HG02759 (cell line): Measurements from ENCODE around the gene USP25.

Source experiments
- ATAC-seq: cut with Tn5 transposase; IDR thresholded peaks from one replicate; pipeline ENCODE4 v1.9.1; 2021; ENCODE audit warnings: mild to moderate bottlenecking, moderate library complexity; ENCODE audit not compliant: unreplicated experiment

The USP25 gene

DNA sequence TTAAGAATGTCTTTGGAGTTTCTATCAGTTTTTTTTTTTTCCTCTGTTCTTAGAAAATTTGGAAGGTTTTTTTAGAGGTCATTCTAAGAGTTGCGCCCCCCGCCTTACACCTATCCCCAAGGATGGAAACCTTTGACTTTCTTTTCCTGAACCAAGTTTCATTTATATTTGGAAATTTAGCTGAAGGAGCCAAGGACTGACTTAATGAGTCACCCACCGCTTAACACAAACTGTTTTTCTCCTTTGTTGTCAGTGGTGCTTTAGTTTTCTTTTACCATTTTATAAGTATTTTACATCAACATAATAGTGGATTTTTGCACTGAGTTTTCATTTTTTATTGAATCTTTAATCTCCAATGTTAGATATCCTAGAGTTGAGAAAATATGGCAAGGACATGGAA is 25.3 kb downstream of the USP25 start:
- ATAC-seq, result no peak

DNA sequence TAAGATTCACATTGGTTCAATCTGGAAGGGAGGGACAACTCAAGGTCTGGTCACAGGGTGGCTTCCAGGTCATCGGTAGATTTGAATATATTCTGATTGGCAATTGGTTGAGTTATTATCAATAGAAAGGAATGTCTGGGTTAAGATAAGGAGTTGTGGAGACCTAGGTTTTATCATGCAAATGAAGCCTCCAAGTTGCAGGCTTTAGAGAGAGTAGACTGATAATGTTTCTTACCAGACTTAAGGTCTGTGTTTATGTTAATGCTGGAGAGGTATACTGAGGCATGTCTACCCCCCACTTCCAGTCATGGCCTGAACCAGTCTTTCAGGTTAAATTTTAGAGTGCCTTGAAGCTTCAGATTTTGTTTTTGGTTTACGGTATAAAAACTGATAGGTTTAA is 29.7 kb downstream of the USP25 start:
- ATAC-seq, result no peak

DNA sequence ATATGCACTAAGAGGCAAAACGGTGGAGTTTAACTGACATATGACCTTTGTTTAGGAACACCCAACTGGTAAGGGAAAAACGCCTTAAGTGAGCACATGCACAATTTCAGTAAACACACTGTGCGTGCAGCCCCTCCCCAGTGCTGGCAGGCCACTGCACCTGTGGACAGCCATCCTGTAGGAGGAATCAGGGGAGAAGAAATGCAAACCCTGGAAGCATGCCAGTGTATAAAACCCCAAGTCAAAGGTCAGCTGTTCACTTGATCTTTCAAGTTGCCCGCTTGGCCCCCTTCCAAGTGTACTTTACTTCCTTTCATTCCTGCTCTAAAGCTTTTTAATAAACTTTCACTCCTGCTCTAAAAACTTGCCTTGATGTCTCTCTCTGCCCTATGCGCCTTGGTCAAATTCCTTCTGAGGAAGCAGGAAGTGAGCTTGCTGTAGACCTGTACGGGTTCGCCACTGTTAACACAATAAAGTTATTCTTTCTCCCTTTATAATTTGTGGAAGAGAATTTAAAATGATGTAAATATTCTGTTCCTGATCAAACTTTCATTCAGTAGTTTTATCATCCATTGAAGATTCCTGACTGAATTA is 31.8 kb downstream of the USP25 start:
- no peak for ATAC-seq

DNA sequence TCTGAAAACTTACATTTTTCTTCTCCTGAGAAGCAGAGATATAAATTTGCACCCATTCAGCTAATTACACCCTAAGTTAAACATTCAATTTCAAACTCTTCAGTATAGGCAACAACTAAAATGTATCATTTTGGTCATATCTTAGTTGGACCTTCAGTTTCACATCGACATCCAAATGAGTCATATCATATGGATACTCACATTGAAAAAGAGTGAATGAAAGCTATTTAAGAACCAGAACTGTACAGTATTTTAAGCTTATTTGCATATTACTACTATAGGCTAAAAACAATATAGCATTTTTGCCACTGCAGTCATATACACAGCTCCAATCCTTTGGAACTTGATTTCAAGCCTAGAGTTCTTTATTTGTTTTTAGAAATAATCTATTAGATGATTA is 33.6 kb downstream of the USP25 start:
- ATAC-seq, result no peak

DNA sequence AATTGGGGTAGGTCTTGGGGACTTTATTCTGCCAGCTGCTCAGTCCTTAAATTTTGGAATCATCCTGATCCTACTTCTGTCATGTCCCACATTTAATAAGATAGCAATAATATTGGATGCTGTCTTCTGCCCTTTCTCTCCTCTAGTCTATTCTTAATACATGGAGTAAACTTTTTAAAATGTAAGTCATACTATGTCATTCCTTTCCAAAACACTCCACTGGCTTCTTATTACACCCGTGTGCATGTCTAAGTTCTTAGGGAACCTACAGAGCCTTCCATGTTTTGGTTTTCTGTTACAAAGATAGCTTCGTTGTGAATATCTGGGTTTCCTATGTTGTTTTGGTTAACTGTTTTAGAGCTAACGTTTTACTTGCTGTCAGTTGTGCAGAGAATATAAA is 35.1 kb downstream of the USP25 start:
- ATAC-seq, result no peak

DNA sequence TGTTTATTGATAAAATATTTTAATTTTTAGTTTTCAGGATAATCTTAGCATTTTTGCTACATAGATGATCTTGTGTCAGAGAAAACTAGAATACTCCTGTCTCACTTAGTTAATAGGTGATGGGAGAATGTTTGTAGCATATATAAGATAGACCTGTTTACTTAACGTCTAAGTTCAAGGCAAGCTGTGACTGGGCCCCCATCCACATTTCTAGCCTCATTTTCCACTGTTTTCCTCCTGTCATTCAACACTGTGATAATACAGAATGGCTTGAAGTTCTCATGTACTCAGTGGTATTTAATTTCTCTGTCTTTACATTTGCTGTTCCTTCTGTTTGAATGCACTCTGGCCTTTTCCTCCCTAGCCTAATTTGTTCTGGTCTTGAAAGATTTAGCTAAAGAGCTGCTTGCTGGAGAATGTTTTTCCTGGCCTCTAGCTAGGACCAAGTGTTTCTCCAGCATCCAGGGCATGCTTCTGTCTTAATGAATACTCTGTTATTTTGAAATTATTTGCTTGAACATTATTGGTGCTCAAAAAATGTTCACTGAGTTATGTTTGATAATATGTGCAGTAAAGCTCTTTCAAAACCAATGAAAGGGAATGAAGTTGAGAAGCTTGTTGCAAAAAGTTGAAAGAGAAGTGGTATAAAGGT is 37.3 kb downstream of the USP25 start:
- no peak for ATAC-seq

DNA sequence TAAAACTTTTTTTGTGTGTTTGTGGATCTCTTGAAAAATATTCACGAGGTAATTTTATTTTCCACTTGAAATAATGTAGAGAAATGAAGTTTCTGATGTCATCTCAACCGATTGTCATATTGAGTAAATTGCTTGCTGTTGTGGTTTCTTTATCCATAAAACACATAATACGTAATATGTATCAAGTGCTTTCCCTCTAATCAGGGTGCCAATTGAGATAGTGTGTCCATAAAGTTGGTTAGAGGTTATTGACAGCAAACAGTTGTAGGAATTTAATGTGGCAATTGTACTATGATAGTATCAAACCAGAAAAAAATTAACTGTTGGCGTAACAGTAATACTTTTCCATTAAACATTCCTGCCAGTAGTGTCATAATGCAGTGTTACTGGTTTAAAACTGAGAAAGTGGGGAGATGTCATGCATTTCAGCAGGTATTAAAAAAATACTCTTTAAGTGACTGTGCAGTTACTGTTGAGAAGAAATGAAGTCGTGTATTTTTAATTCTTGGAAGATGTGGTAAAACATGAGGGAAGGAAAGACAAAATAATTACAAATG is 38.3 kb downstream of the USP25 start:
- no peak for ATAC-seq

DNA sequence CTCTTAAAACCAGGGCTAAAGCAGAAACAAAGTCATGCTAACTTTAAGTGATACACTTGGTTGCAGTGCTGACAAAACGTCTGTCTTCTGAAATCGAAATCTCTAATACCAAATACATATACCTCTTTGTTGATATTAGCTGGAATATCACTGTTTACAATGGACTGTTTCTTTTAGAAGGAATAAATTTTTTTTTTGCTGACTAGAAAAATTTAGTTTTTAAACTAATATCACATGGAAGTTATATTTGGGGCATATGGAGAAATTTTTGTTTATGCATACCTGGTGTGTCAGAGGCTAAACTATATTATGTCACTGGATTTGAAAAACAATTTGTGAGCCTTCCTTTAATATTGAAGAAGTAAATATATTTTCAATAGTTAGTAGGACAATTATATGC is 39.1 kb downstream of the USP25 start:
- ATAC-seq, result no peak

DNA sequence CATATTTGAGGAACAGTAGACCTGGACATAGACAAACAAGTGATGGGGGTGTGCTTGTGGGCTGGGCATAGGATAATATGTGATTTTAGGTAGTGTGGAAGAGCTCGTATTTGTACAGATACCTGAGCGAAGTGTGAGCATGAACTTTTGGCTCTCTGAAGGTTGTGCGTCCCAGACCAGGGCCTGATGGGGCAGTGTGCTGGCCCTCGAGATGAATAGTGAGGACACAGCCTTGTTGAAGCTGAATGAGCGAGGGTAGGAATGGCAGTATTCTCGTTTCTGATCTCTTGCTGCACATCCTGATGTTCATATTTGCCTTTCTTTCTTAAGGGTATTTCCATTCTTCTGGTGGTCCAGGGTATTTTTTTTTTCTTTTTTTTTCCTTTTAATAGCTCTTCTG is 41.5 kb downstream of the USP25 start:
- no peak for ATAC-seq

DNA sequence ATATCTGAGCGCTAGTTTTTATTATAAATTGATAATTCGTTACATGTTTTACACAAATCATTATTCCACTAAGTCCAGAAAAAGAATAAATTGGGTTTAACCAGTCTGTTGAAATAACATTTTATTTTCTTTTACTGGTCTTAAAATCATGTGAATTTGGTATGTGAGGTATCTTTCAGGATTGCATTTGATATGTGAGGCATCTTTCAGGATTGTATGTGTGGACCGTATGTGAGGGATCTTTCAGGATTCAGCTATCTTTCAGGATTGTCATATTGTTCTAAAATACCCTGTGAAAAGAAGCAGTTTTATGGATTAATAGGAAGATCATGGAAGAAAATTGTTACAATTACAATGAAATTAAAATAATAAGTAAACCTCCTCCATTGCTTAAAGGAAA is 42.9 kb downstream of the USP25 start:
- no peak for ATAC-seq

DNA sequence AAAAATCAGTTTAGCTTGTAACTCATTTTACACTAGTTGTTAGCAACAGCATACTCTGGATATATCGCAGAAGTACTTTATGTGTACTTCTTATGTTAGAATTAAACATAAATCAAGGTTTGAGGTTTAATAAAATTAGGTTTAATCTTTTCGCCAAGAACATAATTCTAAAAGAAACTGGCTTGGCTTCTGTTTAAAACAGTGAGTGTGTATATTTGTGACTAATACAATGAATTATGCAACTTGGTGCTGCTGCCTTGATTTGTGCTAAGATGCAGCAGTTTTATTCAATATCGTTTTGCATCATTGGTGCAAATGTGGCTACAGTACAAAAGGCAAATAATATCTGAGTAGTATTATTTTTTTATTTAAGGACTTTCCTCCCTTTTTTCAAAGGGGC is 44.8 kb downstream of the USP25 start:
- ATAC-seq, result no peak

DNA sequence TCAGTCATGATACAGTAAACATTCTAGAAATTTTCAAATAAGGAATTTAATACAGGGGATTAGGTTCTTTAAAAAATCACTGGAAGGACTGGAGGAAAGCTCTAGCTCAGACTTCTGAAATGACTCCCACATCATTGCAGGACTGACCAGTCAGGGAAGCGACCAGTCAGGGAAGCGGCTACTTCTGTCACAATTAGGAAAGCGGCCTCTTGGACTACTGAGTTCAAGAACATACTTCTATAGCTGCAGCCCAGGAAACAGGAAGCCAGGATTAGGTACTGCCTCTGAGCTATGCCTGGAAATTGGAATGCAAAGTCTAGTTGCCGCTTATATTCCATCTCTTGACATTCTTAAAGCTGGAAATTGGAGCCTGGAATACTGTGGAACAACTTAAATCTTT is 45.5 kb downstream of the USP25 start:
- no peak for ATAC-seq

DNA sequence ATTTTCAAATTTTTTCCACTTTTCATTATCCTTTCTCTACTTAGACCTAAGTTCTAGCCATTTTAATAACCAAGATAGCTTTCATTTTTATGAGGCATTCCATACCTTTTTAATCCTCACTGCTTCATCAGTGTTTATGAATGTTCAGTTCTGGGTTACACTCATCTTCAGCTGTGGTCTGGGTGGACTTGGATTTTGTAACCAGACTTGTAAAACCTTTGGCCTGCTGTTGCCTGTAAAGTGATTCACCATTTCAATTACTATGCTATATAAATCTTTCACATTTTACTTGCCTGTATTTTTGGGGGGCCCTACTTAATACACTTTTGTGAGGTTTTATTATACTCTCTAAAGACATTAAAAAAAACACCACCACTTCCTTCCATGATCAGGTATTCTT is 46.2 kb downstream of the USP25 start:
- no peak for ATAC-seq

DNA sequence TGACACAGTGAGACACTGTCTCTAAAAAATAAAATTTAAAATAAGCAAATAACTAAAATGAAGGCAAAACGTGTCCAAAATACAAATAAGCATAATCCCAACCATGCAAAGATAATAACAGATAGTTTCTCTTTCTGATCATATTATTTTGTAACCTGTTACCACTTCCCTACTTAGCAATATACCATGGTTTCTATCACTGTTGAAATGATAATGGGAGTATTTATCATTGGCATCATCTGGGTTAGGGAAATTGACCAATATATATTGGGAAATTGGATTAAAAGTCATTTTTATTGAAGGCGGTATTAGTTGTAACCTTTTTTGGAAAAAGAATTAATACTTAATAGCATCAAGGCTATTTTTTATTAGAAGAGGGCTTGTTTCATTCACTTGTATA is 47.0 kb downstream of the USP25 start:
- no peak for ATAC-seq

DNA sequence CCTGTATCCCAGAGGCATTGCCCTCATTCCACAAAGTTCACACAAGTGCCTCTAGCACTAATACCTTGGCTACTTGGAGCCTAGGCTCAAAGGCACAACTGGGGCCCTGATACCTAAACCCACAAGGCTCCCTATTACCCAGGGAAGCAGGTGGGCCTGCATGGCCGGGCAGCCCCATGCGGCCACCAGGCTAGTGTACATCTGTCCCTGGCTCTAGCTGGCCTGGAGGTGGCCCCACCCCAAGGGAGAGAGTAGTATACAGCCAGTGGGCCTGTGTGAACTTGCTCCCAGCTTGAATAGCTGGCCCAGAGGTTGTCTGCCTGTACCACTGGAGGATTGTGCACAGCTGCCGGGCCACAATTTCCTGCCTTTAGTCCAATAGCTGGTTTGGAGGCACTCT is 52.2 kb downstream of the USP25 start:
- ATAC-seq, result no peak

DNA sequence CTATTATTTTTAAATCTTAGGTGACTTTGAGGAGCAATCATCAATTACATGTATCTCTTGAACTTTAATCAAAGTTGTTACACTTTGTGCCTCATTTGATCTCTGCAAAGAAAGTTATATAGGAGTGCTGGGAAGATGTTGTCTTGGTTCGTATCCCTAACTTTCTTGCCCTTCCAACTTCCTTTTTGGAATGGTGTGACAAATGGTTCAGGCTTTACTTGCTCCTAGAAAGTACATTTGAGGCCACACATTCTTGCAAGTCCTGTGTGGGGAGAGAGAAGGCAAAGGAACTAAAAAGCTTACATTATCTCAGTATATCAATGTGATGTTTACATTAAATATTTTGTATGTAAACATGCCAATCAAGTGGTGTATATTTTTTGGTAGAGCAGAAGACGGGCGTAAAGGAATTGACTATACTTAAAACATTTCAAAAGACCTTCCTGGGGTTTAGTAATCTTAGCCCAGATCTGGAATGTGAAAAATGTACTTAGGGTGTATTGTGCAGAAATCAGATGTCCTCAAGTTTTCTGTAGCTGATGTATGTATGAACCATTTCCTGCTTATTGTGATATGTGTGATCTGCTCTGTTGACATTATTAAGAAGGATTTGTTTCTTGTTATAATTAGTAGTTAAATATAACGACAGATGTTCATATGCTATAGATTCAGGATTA is 59.2 kb downstream of the USP25 start:
- no peak for ATAC-seq

DNA sequence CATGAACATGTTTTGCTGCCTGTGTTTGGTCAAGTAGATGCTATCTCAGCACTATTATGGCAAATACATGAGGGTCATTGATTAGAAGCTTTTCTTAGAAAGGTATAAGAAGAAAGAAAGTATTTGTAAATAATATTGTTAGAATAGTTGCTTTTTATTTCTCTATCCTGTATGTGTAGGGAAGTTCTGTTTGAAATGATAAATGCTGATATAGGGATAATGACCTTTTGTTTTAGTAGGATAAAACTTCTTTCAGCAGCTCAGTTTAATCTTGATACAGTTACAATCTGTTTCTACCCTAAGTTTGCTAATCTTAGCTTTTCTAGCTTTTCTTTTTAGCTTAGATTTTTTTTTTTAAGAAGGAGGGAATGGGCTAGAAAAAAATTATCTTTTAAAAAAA is 63.3 kb downstream of the USP25 start:
- no peak for ATAC-seq

DNA sequence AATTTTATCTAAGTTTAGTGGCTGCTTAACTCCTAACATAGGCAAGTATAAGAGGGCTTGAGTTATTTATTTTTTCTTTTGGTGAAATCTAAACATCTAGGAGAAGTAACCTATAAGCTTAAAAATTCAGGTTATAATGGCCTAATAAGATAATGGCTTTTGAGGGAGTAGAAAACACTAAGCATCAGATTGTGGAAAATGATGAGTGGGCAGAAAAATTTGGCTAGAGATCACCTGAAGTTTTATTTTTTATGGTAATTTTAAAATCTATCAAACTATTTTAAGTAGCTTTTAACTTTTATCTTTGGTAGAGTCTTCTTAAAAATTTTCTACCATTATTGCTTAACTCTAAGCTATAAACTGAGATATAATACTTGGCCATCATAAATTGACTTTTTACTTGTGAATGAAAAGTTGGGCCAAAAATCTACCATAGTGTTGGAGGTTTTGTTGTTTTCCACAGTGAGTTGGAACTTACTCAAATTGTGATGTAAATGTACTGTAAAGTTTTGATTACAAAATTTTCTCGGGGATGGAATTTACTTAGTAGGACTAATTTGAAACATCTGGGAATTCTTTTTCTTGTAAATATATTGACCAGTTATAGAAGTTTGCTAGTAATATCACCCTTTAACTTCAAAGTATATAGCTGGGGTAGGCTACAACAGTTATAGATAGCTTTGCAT is 63.9 kb downstream of the USP25 start:
- no peak for ATAC-seq

DNA sequence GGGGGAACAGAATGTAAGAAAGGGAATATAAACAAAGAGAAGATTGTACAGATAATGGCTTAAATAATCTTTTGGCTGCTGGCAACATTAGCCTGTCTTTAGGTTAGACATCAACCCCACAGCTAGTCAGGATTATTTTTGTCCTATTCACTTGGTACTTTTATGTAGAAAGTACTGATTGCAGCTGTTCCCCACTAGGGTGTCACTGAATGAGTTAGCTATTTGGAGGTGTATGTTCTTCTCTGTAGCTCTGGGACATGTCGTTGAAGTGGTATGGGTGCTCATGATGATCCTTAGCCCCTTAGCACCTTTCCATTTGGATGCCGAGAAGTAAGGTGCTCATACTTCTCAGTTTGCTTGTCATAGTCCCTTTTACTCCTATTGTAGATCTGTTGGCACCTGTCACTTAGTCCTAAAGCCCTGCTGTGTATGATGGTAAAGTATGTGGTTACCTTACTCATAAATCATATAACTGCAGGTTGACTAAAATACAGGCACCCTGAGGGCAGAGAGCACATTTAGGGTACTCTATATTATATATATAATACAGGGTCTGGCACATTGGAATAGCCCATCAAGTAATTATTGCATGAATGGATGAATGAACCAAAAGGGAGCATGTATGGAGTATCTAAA is 64.6 kb downstream of the USP25 start:
- no peak for ATAC-seq

DNA sequence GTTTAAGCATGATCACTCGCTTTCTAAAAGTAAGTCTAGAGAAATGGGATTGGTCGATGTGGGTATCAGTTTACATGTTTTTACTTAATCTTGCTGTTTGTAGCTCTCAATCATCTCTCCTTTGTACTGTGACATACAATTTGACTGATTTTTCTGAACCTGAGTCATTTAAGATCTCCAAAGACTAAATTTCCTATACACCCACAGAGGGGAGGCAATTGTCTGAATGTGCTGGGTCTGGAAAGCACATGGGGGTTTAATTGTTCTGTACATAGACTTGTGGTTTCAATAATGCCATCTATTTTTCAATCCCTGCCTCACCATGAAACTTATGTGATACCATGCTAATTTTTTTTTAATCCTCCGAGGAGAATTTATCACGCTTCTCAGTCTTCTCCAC is 65.8 kb downstream of the USP25 start:
- no peak for ATAC-seq
